Tibial nerve (tissue), 4 donors: ENCODE data around the gene ADD3. TPM values are rescaled to one million over a fixed set of nuclear protein-coding genes. Genes with fewer than 3 reads are reported as not detected.

Experiments
- DNase-seq, 2 donors: peaks; one replicate each; pipeline ENCODE4 v3.0.0-alpha.2; 2019; ENCODE audit warnings: low spot score in 2 of 2
- H3K27ac ChIP-seq, 4 donors: fragments of 200-600 bp; sonication (generic) in 3 of 4; one replicate each; pipeline ENCODE4 v1.5.1; 2017 to 2019; ENCODE audit warnings: mild to moderate bottlenecking in 1 of 4
- H3K27me3 ChIP-seq, 2 donors: fragments of 200-600 bp; sonication (generic) in 1 of 2; one replicate each; pipeline versions ENCODE4 v1.5.1 to v1.6.0; 2017 to 2019
- H3K36me3 ChIP-seq, 3 donors: fragments of 200-600 bp; sonication (generic); one replicate each; pipeline ENCODE4 v1.5.1; 2018 to 2019
- H3K4me1 ChIP-seq, 4 donors: fragments of 200-600 bp; sonication (generic) in 3 of 4; one replicate each; pipeline ENCODE4 v1.5.1; 2017 to 2019
- H3K4me3 ChIP-seq, 4 donors: fragments of 200-600 bp; sonication (generic) in 3 of 4; one replicate each; pipeline ENCODE4 v1.5.1; 2017 to 2019; ENCODE audit warnings: mild to moderate bottlenecking in 1 of 4, moderate library complexity in 1 of 4
- H3K9me3 ChIP-seq, 4 donors: fragments of 200-600 bp; sonication (generic) in 3 of 4; one replicate each; pipeline ENCODE4 v1.5.1; 2017 to 2019
- CTCF ChIP-seq, 5 experiments: fragments of 200-600 bp in 3 of 5; fragments of 450-650 bp in 2 of 5; sonication (generic) in 3 of 5; IDR thresholded peaks; one replicate each; pipeline ENCODE4 v1.5.1; 2016 to 2019; ENCODE audit warnings: antibody characterized with exemption in 5 of 5, mild to moderate bottlenecking in 3 of 5, moderate library complexity in 2 of 5
- EP300 ChIP-seq, 2 donors: sonication (generic); formaldehyde crosslinking; IDR thresholded peaks; one replicate each; pipeline ENCODE4 v1.6.1; 2017; ENCODE audit warnings: antibody characterized with exemption in 2 of 2, mild to moderate bottlenecking in 1 of 2
- POLR2A ChIP-seq, 2 donors: fragments of 450-650 bp; IDR thresholded peaks; one replicate each; pipeline ENCODE4 v1.6.1; 2017; ENCODE audit warnings: antibody characterized with exemption in 2 of 2, mild to moderate bottlenecking in 2 of 2, moderate library complexity in 2 of 2
- WGBS, 2 donors: methylation state at CpG; one replicate each; pipeline ENCODE4 v1.1.5; 2018; 5-methylcytosine and 5-hydroxymethylcytosine counted together
- total RNA-seq, 4 donors: library from RNA; depleted of rRNA; stranded (reverse); fragments of >200 nt; gene quantifications; one replicate each; pipeline ENCODE4 v1.1.0, GENCODE V29; 2016

ADD3 gene
- total RNA-seq, 4 donors from 2014 or later: 208 to 639 (median 443) TPM

GRCh38 chr10:109995595-109995994, 12.2 kb upstream of the ADD3 start:
- H3K4me1 ChIP-seq: peaks cover 0 to 15% (median 0%) of the 10 kb centered on the region in 4 donors
- H3K27me3 ChIP-seq: no peaks in the 10 kb centered on the region
- 95 to 98% methylated on average over 3 of the region's 3 CpGs for WGBS, 2 donors
- DNase-seq: no peak
- H3K27ac ChIP-seq: no peak overlapping the region
- H3K9me3 ChIP-seq: no peaks in the 10 kb centered on the region
- H3K36me3 ChIP-seq: no peaks in the 10 kb centered on the region
- no peak overlapping the region for H3K4me3 ChIP-seq
- TF ChIP-seq CTCF (IDR thresholded peaks at IDR 0.05): no peak

GRCh38 chr10:109996225-109996624, 11.6 kb upstream of the ADD3 start:
- Histone ChIP-seq H3K4me3 (no peak overlapping the region), H3K4me1 (peaks cover 0 to 15% (median 0%) of the 10 kb centered on the region in 4 donors), H3K27me3 (no peaks in the 10 kb centered on the region), H3K9me3 (no peaks in the 10 kb centered on the region), H3K36me3 (no peaks in the 10 kb centered on the region), H3K27ac (peak overlapping the region in 2 of 4 donors; percentile 18 to 52)
- TF ChIP-seq POLR2A (IDR thresholded peaks at IDR 0.05) (no peak), EP300 (IDR thresholded peaks at IDR 0.05) (peak; percentile 13 to 25), CTCF (IDR thresholded peaks at IDR 0.05) (no peak)
- WGBS, 2 donors: 31 to 38% methylated on average over 2 of the region's 2 CpGs
- DNase-seq: no peak

GRCh38 chr10:109996766-109997171, 11.0 kb upstream of the ADD3 start:
- Histone ChIP-seq H3K27me3 (no peaks in the 10 kb centered on the region), H3K27ac (peak overlapping the region in 2 of 4 donors; percentile 18 to 52), H3K9me3 (no peaks in the 10 kb centered on the region), H3K4me1 (peaks cover 0 to 15% (median 0%) of the 10 kb centered on the region in 4 donors), H3K36me3 (no peaks in the 10 kb centered on the region), H3K4me3 (no peak overlapping the region)
- TF ChIP-seq POLR2A (IDR thresholded peaks at IDR 0.05): no peak
- no peak for TF ChIP-seq EP300 (IDR thresholded peaks at IDR 0.05)
- TF ChIP-seq CTCF (IDR thresholded peaks at IDR 0.05): no peak
- DNase-seq: no peak
- 82 to 93% methylated on average over 3 of the region's 3 CpGs for WGBS, 2 donors

- Histone ChIP-seq H3K4me3 (no peak overlapping the region), H3K9me3 (no peaks in the 10 kb centered on the region), H3K4me1 (peaks cover 0 to 15% (median 0%) of the 10 kb centered on the region in 4 donors), H3K27me3 (no peaks in the 10 kb centered on the region), H3K36me3 (no peaks in the 10 kb centered on the region), H3K27ac (no peak overlapping the region)
- DNase-seq: no peak
- no peak for TF ChIP-seq POLR2A (IDR thresholded peaks at IDR 0.05)
- no peak for TF ChIP-seq CTCF (IDR thresholded peaks at IDR 0.05)
- TF ChIP-seq EP300 (IDR thresholded peaks at IDR 0.05): no peak
- 74 to 83% methylated on average over 2 of the region's 2 CpGs for WGBS, 2 donors
These were observed 10.6 kb upstream of the ADD3 start for GRCh38 chr10:109997233-109997632.

GRCh38 chr10:109998513-109998912, 9.3 kb upstream of the ADD3 start:
- Histone ChIP-seq H3K36me3 (no peaks in the 10 kb centered on the region), H3K4me3 (no peak overlapping the region), H3K9me3 (no peaks in the 10 kb centered on the region), H3K4me1 (peaks cover 0 to 13% (median 1%) of the 10 kb centered on the region in 4 donors), H3K27ac (no peak overlapping the region), H3K27me3 (no peaks in the 10 kb centered on the region)
- WGBS, 2 donors: 29 to 41% methylated on average over 1 of the region's 1 CpG
- DNase-seq: no peak
- TF ChIP-seq CTCF (IDR thresholded peaks at IDR 0.05): no peak
- TF ChIP-seq EP300 (IDR thresholded peaks at IDR 0.05): no peak
- no peak for TF ChIP-seq POLR2A (IDR thresholded peaks at IDR 0.05)
